Endometrial microvascular endothelial cells (primary cell): Measurements from ENCODE around the gene MICAL3. TPM values are rescaled to one million over a fixed set of nuclear protein-coding genes. Genes with fewer than 3 reads are reported as not detected.

ENCODE experiments used
- in situ Hi-C: cut with HindIII; loops from 2 replicates; pipeline ENCODE4 v1.10.0; 2017; ENCODE audit warnings: low sequenced_read_pairs, low pct_unique_long_range_greater_than_20kb; ENCODE audit errors: inconsistent ontology term
- total RNA-seq: library from RNA; depleted of rRNA; stranded (reverse); fragments of >200 nt; gene quantifications from one replicate; pipeline ENCODE4 v1.2.3, GENCODE V29; 2015; ENCODE audit errors: inconsistent ontology term

MICAL3 gene
- total RNA-seq, 1 donor from 2014 or later, result 20.0 TPM

DNA sequence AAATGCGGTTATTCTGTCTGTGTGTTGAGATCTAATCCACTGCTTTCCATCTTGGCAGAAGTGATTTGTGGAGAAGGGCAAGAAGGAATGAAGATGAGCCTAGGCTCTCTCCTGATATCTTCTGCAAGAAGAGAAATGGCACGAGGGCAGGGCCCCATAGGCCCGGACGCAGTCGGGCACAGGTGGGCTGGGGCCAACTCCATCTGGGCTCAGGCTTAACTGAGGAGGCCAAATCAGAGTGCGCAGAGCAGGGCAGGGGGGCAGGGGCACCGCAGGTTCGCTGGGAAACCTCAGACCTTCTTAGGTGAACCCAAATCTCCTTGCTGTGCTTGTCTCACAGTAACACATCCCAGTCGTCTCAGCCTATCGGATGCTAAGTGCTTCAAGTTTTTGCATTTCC, 217.3 kb downstream of the MICAL3 start:
- in situ Hi-C loops, result no loop called here

DNA sequence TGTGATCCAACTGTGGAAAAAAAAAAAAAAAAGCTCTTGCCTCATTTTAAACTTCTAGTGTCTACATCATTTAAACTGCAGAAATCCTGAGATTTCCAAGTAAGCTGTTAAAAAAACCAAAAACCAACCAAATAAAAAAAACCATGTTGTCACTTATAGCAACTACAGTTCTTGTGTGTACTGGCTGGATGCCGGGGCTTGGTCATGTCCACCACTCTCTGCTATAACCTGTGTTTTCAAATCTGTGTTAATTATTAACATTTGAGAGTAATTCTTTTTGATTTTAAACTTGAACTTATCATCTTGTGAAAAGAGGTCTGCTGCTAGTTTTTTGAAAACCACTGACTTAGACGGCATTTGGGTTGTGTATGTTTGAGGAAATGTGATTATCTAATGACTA, 217.9 kb downstream of the MICAL3 start:
- in situ Hi-C loops, result no loop called here

DNA sequence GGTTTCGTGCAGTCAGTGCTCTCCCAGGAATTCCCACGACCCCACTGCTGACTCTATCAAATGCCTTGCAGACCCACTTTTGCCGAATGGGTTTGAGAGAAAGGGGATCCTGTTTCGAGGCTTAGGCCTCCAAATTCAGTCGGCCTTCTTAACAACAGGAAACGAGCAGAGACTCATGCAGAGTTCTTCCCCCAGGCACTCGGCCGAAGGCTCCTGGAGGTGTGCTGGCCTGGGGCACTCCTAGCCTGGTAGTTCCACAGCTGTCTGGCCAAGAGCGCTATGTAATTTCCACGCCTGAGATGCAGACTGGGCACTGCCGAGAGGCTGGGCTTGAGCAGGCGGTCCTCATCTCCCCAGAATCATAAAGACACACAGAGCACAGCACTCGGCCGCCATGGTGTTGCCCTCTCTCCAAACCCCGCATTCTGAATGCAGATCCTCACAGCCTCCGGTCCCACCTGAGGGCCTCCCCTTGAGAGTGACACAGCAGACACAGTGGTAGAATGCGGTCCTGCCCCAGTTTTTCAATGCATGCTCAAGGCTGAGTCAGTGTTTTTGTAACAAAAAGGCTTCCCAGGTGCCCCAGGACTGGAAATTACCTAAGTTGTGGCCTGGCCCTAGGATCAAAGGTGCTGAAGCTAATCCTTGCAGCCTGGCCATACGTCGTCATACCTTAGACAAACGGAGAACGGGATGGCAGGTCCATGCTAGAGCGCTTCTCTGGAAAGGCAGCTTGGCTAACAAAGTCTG, 219.9 kb downstream of the MICAL3 start:
- in situ Hi-C loops, result no loop called here

DNA sequence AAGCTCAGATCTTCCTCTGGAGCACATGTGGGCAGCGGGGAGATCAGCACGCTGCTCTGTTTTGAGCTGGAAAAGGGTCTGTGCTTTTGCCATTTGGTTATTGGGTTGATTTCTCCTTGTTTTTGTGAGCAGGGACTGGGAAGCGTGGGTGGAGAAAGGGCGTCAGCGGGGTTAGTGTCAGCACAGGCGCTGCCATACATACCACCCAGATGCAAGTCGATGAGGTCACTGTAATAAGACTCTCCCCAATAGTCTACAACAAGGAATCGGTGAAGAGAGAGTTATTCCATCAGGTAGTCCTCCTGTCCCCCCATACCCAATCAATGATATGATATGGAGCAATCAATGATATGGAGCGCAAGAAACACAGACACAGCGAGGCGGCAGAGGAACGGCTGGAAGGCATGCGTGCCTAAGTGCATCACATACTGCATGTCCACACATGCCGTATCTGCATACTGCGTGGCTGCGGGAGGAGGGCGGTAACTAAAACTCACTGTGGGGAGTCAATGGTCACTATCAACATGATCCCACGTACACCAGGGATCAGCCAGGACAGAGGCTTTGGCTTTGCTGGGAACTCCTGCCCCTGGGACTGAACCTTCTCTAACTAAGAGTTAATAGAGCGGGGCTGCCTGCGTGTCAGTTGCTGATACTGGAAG, 220.6 kb downstream of the MICAL3 start:
- in situ Hi-C loops, result no loop called here

DNA sequence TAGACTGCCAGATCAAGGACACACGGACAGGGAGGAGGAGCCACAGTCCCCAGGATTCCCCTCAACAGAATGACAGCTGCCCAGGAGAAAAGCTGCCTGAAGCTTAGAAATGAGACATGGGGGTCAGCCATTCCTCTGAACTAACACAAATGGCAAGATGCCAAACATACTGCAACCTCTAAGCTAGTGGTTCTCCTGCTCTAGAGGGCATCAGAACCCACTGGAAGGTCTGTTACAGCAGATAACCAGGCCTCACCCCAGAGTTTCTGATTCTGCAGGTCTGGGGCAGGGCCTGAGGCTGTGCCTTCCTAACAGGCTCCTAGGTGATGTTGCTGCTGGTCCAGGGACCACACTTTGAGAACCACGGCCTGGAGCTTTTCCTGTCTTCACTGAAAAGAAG, 221.5 kb downstream of the MICAL3 start:
- in situ Hi-C loops, result no loop called here

DNA sequence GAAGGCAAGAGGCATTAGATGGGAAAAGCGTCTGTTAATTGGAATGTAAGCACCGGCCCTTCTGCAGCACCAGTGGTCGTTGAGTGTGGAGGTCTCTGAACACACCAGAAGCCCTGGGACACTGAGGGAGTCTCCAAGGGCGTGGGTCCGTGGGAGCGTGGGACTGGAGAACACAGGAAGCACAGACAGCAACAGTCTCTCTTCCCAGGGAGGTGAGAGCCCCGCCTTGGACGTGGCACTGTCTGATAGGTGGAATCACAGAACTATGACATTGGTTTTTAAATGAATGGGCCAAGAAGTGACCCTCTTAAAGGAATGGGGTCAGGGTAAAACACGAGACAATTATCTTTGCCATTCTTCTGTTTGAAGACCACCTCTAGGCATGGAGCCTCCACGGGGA, 221.9 kb downstream of the MICAL3 start:
- in situ Hi-C loops, result no loop called here

DNA sequence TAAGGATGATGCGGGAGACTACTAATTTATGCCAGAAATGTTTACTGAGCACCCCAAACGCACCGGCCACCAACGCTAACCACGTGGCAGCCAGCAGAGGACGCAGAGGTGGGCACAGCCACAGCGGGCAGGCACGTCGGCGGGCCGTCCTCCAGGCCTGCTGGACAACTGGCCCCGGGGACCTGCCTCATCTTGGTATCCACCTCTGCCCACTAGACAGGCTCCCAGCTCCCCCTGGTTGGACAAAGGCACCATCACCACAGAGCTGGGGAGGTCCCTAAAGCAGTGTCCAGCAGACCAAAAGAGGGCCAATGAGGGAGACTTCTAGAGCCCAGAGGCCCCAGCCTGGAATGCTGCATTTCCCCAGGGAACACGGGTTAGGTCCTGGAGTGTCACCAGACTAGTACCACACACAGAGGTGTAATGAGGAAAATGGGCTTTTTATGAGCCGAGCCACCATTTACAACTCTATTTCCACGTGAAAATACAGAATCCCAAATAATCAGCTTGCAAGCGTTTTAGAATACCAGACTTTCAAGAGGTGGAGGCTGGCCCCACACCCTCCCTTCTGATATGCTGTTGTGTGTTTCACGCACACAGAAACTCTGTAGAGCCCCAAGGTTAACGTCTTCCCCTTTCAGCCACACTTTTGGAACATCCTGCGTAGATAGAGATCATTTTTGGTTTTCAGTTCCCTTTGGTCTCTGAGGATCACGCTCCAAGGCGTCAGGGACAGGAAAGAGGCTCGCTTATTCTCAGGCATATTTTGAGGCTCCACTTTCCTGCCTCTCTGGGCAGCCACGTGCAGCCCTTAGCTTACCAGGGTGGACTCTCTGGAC, 226.4 kb downstream of the MICAL3 start:
- in situ Hi-C loops, result no loop called here

DNA sequence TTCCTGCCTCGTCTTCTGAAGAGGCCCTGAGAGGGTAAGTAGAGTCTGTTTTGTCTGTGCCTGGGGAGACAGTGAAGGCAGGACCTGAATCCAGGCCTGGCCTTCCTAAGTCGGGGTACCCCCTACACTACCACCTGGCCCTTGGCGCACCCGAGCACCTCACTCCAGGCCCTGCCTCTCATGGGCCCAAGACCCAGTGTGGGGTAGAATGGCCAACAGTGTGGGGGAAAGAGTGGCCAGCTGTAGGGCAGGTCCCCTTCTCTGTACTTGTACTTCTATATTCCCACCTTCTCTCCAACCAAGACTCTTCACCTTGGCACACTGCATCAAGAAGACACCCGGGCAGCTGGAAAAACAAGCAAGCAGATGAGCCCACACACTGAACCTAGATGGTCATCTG, 227.7 kb downstream of the MICAL3 start:
- in situ Hi-C loops, result no loop called here

DNA sequence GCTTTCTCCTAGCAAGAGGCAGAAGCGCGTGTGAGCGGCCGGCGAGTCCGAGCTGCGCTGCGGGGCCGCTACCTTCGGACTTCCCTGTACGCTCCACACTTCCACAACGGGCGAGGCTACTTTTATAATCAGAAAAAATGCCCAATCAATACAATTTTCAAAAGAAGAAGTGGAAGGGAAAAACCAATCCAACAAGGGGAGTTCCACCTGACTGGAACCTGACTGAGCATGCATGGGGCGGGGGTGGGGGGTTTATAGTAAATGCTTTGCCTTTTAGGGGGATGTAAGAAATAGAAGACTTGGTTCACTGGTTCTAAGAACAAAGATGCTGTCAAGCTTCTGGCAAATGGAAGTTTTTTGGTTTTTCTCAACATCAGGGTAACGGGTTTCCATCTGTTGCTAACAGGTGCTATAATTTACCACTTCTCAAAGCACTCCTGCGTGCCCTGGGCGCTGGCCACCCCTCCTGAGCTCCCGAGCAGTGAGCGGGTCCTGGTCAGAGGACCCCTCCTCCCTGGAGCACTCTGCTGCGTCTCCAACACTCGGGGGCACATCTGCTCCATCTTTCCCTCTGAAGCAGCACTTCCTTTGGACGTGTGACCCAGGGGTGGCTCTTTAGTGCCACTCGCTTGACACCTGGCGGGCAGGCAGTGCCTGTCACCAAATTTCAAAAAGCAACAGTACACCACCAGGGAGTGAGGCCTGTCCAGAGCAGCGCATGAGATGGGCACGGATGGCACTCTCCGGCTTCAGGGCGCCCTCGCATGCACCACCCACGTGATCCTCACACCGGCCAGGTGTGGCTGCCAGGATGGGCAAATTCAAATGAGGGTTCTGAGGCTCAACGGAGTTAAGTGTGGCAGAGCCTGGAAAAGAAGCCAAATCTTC, 228.5 kb downstream of the MICAL3 start:
- in situ Hi-C loops, result no loop called here

DNA sequence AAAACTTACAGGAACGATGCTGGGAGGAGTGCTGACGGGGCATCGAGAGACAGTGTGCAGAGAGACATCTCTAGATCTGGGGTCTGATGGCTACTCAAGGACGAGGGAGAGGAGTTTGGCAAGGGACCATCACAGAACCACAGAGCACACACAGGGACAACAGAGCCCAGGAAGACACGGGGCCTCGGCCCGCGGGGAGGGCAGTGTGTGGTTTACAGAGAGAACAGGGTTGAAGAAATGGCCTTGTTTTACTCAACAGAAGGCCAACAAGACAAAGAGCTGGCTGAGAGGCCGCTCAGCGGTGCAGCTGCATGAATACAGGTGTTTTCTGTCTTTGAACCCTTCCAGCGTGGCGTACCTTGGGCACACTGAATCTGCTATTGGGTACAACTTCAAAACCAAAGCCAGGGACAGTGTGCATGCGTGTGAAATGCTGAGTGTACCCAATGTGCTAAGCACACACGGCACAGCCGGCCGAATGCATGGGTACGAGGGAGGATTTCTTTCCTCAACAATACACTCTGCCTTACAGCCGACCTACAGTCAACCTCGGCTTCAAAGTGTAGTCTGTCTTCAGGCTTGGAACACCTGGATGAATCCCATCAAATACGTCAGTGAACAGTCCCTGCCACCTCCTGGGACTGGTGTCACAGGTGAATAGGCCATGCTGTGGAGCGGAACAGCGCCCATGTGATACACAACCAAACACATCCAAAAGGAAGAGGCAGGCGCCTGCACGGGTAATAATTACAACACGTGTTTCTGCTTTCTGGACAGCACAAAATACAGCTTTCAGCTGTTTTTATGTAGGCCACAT, 229.4 kb downstream of the MICAL3 start:
- in situ Hi-C loops, result no loop called here

DNA sequence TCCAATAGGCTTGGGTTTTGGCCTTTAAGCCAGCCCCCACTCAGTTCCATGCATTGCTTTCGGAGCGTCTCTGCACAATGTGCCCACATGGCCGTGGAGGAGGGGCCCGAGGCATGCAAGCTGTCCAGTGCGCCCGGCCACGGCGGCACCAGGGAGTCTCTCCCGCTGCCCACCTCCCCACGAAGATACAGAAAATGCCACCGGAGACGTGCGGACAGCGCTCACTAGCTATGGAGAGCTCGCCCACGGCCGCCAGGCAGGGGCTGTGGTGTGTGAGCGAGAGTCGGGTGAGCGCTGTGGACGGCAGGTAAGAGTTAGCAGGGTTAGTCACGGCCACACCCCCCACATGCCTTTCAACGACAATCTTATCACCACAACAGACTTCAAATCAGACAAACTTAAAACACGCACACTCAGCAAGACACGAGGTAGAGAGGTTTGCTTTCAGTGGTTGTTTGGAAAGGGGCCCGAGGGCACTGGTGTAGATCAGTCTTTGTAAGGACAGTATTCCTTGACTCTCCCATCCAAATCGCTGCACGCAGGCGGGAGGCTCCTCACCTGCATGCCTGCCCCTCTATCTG, 231.4 kb downstream of the MICAL3 start:
- in situ Hi-C loops, result no loop called here

DNA sequence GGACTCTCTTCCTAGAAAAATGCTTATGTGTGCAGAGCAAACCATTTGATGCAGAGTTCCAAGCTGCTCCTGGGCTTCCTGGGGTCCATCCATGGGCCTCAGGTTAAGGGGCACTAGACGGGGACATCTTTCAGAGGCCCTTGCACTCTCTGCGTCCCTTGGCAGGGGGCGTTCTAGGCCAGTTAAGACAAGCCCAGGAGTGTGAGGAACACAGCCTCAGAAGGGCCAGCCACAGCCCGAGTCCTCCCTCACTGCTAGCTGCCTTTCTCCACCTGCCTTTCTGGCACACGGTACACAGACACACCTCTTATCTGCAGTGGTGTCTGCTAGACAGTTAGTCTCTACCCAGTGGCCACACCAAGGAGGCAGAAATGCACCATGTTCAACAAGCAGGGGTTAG, 232.1 kb downstream of the MICAL3 start:
- in situ Hi-C loops, result no loop called here

DNA sequence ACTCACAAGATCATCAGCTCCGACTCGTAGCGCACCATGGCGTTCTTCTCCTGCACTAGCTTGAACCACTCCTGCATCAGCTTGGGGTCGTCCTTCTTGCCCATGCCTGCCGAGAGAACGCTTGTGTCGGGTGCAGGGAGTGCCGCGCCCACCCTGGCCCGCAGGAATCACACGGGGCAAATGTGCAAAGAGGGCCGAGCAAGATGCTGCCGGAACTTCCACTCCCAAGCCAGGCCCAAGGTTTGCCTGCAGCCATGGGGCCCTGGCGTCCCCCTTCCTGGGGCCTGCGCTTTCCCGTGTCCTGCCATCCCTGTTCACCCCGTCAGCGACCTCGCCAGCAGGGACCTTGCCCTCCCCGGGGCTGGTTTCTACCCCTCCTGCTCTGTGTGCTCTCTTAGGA, 233.2 kb downstream of the MICAL3 start:
- in situ Hi-C loops, result no loop called here

DNA sequence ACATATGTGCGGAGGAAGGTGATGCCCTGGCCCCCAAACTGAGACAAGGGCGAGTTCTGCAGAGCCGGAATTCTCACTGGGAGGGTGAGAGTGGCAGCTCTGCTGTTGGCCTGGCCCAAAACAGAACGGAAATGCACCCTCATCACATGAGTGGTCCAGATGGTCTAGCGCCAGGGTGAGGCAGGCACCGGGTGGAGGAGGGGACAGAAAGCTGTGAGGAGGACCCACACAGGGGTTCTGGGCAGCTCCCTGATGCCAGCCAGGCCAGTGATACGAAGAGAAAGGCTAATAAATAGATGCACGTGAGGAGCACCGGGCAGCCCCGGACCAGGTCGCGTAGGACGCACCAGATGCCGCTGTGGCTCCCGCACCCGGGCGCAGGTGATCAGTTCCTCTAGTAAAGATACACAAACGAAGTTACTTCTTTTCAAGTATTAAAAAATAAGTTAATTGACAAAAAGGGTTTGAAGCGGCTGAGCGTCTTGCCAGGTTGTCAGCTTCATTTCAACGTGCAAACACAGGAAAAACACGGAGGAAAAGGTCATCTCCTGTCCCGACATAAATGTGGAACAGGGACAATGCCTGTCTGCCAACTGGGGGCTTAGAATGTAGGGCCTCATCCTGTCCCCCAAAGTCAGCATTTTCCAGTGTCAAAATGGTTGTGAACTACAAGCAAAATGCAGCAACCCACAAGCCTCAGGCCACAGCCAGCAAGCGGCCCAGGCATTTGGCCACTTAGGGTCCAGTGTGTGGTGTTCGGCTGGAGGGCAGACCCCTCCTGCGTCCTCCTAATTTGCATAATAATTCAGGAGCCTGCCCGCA, 234.8 kb downstream of the MICAL3 start:
- in situ Hi-C loops, result no loop called here

DNA sequence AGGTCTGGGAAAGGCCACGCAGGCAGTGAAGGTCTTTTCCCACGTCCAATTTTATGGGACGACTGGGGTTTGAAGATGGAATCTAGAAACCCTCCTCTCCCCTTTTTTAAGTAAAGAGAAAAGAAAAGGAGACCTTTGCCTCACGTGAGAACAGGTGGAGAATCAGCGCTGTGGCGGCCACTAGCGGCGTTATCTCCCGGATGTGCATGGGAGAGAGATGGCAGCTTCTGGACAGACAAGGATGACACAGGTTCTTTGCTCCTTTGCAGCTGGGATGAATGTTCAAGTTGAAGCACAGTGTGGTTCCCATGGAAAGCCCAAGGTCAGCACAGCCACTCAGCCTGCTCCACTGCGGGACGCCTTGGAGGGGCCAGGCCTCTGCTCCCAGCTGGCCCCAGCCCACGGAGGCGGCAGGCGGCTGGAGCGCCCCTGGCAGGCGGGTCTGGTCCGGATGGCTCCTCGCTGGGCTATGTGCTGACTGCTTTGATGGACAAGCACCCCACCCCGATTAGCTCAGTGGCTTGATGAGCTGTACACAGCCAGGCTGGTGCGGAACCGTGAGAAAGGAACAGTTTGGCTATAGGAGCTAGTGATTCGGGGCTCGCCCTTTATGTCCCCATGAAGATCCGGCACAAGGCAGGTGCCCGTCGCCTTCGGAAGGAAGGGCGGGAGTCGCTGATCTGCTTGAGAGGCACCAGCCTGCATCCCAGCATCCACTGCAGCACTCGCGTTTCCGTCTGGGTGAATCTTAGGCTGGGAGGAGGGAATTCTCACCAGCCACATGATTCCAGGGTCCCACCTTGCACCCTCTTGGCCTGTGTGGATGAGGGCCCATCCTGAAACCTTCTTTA, 235.6 kb downstream of the MICAL3 start:
- in situ Hi-C loops, result no loop called here

DNA sequence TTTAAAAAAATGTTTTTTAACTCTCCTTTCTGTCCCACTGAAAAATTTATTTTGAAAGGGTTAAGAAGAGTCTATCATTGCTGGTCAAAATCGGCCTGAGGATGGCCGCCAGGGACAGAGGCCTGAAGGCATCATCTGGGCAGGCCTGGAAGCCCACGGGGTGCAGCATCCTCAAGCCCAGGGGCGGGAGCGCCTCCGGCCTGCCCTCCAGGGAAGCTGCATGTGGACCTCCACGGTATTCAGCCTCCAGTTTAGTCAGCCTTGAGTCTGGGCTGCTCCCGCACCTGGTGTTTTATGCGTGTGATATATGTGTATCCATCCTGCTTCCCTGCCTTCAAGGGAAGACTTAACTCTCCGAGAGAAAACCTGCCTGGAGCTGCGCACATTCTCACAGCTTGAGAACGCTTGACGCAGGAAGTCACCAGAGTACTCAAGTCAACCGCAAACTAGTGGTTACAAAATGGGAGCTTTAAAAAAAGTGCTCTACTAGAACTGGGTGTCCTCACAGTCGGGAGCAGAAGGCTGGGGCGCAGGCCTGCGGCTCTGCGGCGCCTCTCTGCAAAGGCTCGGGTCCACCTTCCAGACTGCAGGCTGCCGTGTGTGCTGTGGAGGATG, 236.5 kb downstream of the MICAL3 start:
- in situ Hi-C loops, result no loop called here
